A673 (cell line): ENCODE results near the gene ATG2B. TPM values are rescaled to one million over a fixed set of nuclear protein-coding genes. Genes with fewer than 3 reads are reported as not detected.

ENCODE experiments used
- BruUV-seq: library from RNA; stranded (reverse); fragments of 400-500 nt; replicated peaks from 2 replicates; lab custom pipeline; 2021; lab: Mats Ljungman, UMichigan
- CTCF ChIA-PET: fragments of 300-600 bp; sonication (Branson Sonifier 250); formaldehyde crosslinking; loops from one replicate; lab custom pipeline; 2022; ENCODE audit warnings: antibody characterized with exemption; lab: Charles Lee
- POLR2A ChIA-PET: fragments of 300-600 bp; sonication (Branson Sonifier 250); formaldehyde crosslinking; loops from one replicate; lab custom pipeline; 2022; ENCODE audit warnings: antibody characterized with exemption; ENCODE audit not compliant: low non-redundant PET; lab: Charles Lee
- DNase-seq: peaks from one replicate; pipeline ENCODE4 v3.0.0-alpha.2; 2015; ENCODE audit warnings: low spot score
- H3K27ac ChIP-seq: fragments of 200-600 bp; sonication (generic); 2 replicates; pipeline ENCODE4 v1.5.1; 2016; ENCODE audit warnings: mixed run types, low read depth, mild to moderate bottlenecking, mixed read lengths, antibody characterized with exemption, low read length; ENCODE audit not compliant: poor library complexity, severe bottlenecking
- H3K27me3 ChIP-seq: fragments of 200-600 bp; sonication (generic); replicated peaks from 2 replicates; pipeline ENCODE4 v1.6.1; 2017; ENCODE audit warnings: mixed run types, low read depth, mild to moderate bottlenecking, mixed read lengths, antibody characterized with exemption, low read length; ENCODE audit not compliant: insufficient read depth, poor library complexity
- H3K36me3 ChIP-seq: fragments of 200-600 bp; sonication (generic); 2 replicates; pipeline ENCODE4 v1.6.1; 2016; ENCODE audit warnings: mixed run types, mild to moderate bottlenecking, mixed read lengths, antibody characterized with exemption, low read length; ENCODE audit not compliant: insufficient read depth, poor library complexity, severe bottlenecking
- H3K4me1 ChIP-seq: fragments of 200-600 bp; sonication (generic); 2 replicates; pipeline ENCODE4 v1.6.1; 2017; ENCODE audit warnings: mixed run types, mild to moderate bottlenecking, mixed read lengths, antibody characterized with exemption, low read length; ENCODE audit not compliant: insufficient read depth, poor library complexity, severe bottlenecking
- H3K4me3 ChIP-seq: fragments of 200-600 bp; sonication (generic); 2 replicates; pipeline ENCODE4 v1.5.1; 2016; ENCODE audit warnings: low read depth, mixed run types, mild to moderate bottlenecking, mixed read lengths, low read length; ENCODE audit not compliant: poor library complexity, severe bottlenecking
- H3K9me3 ChIP-seq: fragments of 200-600 bp; sonication (generic); 2 replicates; pipeline ENCODE4 v1.6.1; 2016; ENCODE audit warnings: mixed run types, low read depth, mild to moderate bottlenecking, mixed read lengths, antibody characterized with exemption, low read length; ENCODE audit not compliant: poor library complexity, severe bottlenecking
- EZH2 ChIP-seq: fragments of 200-600 bp; sonication (generic); IDR thresholded peaks from 2 replicates; pipeline ENCODE4 v1.6.1; 2017; ENCODE audit warnings: borderline replicate concordance, low read depth, mild to moderate bottlenecking, mixed read lengths, antibody characterized with exemption, low read length; ENCODE audit not compliant: poor library complexity, severe bottlenecking
- intact Hi-C: fragments of 100-400 bp; cut with micrococcal nuclease; formaldehyde crosslinking; loops from one replicate; pipeline ENCODE4 v1.10.0; 2022; ENCODE audit not compliant: unreplicated experiment
- total RNA-seq: library from RNA; stranded (reverse); gene quantifications from 2 replicates; pipeline ENCODE4 v1.2.3, GENCODE V29; 2021
- TF ChIP-seq, protein P1 (sequence below): fragments of 300-800, 200-600 bp; sonication (generic); conservative IDR thresholded peaks from 2 replicates; pipeline ENCODE4 v1.5.1; 2017; ENCODE audit warnings: low read depth, mild to moderate bottlenecking, antibody characterized with exemption, low read length, moderate library complexity, mixed read lengths

The ATG2B gene
- total RNA-seq, 1 experiment from 2014 or later: 22.7 TPM

GRCh38 chr14:96385385-96385784 is 22.2 kb upstream of the ATG2B start:
- Histone ChIP-seq H3K27me3 (no peaks in the 10 kb centered on the region), H3K27ac (no peak overlapping the region), H3K36me3 (peaks cover 19% of the 10 kb centered on the region), H3K4me1 (no peaks in the 10 kb centered on the region), H3K4me3 (no peak overlapping the region), H3K9me3 (no peaks in the 10 kb centered on the region)
- ChIA-PET CTCF (no interaction called here), POLR2A (no interaction called here)
- TF ChIP-seq, protein P1, sequence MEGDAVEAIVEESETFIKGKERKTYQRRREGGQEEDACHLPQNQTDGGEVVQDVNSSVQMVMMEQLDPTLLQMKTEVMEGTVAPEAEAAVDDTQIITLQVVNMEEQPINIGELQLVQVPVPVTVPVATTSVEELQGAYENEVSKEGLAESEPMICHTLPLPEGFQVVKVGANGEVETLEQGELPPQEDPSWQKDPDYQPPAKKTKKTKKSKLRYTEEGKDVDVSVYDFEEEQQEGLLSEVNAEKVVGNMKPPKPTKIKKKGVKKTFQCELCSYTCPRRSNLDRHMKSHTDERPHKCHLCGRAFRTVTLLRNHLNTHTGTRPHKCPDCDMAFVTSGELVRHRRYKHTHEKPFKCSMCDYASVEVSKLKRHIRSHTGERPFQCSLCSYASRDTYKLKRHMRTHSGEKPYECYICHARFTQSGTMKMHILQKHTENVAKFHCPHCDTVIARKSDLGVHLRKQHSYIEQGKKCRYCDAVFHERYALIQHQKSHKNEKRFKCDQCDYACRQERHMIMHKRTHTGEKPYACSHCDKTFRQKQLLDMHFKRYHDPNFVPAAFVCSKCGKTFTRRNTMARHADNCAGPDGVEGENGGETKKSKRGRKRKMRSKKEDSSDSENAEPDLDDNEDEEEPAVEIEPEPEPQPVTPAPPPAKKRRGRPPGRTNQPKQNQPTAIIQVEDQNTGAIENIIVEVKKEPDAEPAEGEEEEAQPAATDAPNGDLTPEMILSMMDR: no peak
- TF ChIP-seq EZH2: no peak
- no TSS peak for BruUV-seq
- DNase-seq: no peak
- intact Hi-C loops: no loop called here

GRCh38 chr14:96384740-96385139 is 21.6 kb upstream of the ATG2B start:
- intact Hi-C loops: no loop called here
- no peak for DNase-seq
- H3K36me3 ChIP-seq: peaks cover 19% of the 10 kb centered on the region
- ChIA-PET POLR2A (interaction anchor here (0.7 kb wide), 1 partner anchor 66 kb away, joined by 3 read pairs; no protein-coding TSS in a partner anchor), CTCF (no interaction called here)
- TF ChIP-seq, protein P1: no peak
- TF ChIP-seq EZH2: no peak
- H3K4me3 ChIP-seq: no peak overlapping the region
- H3K27me3 ChIP-seq: no peaks in the 10 kb centered on the region
- no peaks in the 10 kb centered on the region for H3K9me3 ChIP-seq
- no peak overlapping the region for H3K27ac ChIP-seq
- H3K4me1 ChIP-seq: no peaks in the 10 kb centered on the region
- no TSS peak for BruUV-seq

DNA sequence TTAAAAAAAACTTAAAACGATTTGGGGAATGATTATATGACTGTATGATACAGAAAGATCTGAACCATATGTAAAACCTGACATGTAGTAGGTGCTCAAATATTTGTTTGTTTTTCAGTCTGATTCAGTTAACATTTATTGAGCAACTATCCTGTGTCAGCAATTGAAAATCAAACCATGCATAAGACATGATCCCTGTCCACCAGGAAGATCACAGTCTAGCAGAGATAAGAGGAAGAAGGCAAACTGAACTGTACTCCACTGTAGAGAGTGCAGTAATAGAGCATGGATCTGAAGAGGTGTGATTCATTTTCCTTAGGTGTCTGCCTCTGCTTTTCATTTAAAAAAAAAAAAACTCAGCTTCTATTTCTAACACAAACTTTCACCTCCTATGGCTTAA is 20.9 kb upstream of the ATG2B start:
- H3K27ac ChIP-seq: no peak overlapping the region
- TF ChIP-seq, protein P1: no peak
- no peak for TF ChIP-seq EZH2
- peaks cover 19% of the 10 kb centered on the region for H3K36me3 ChIP-seq
- DNase-seq: no peak
- POLR2A ChIA-PET: interaction anchor here (0.5 to 0.7 kb wide), 2 partner anchors 65 to 833 kb away, joined by 3 read pairs; no protein-coding TSS in a partner anchor
- CTCF ChIA-PET: no interaction called here
- H3K9me3 ChIP-seq: no peaks in the 10 kb centered on the region
- H3K4me3 ChIP-seq: no peak overlapping the region
- H3K4me1 ChIP-seq: no peaks in the 10 kb centered on the region
- intact Hi-C loops: no loop called here
- no TSS peak for BruUV-seq
- H3K27me3 ChIP-seq: no peaks in the 10 kb centered on the region
